AG08396 (cell line): ENCODE data around the gene SLC25A3.
"Not testable (repeated sequence)": the region's sequence is repeated elsewhere in the genome, so short reads cannot be mapped to it uniquely, and the experiment has no call there.

Experiments
- DNase-seq: peaks from one replicate; pipeline ENCODE4 v3.0.0; 2012; ENCODE audit warnings: low spot score, mixed read lengths

Gene SLC25A3

GRCh38 chr12:98595243-98595988 is 1.9 kb downstream of the SLC25A3 start:
- DNase-seq, result peak; percentile 39

DNA sequence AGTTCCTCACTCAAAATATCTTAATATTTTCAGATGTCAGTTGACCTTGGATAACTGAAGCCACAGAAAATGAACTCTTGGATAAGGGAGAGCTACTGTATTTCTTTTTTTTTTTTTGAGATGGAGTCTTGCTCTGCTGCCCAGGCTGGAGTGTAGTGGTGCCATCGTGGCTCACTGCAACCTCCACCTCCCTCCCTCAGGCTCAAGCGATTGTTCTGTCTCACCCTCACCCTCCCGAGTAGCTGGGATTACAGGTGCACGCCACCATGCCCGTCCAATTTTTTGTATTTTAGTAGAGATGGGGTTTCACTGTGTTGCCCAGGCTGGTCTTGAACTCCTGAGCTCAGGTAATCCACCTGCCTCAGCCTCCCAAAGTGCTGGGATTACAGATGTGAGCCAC is 3.8 kb downstream of the SLC25A3 start:
- DNase-seq, result not testable (repeated sequence)

DNA sequence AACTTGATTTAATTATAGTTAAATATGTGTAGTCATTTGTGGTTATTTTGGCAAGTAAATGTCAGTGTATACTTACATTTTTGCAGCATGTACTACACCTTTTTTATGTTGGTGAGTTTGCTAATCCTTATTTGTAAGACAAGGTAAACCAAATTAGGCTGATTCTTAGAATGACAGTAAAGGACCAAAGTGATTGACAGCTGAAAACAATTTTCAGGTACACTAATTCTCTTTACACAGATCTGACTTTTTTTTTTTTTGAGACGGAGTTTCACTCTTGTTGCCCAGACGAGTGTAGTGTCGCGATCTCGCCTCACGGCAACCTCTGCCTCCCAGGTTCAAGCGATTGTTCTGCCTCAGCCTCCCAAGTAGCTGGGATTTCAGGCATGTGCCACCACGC is 8.4 kb downstream of the SLC25A3 start:
- no peak for DNase-seq

DNA sequence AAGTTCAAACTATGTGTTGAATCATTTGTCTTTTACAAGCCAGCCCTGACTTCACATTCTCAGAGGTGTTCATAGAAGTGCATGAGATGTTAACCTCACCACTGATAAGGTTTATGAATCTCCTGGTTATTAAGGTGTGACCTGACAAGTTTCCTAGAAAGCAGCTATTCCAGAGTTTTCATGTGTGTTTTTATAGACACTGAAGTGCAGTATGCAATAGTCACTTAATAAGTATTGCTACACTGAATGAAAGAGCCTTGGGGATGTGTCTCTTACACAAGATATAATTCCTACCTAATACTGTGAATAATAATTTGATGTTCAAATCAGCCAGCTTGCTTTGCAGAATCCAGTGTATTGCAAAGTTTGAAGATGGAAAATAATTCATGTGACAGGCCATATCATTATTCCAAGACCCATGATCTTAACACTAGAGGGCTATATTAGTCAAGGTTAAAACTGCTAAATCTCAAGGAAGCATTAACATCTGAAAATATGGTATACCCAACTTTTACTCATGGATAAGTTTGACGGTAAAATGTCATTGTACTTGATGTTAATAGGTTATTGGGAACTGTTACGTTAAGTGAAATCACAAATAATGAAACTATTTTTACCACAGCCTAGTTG is 13.0 kb downstream of the SLC25A3 start:
- DNase-seq, result no peak

- no peak for DNase-seq
Measured at GRCh38 chr12:98610596-98610995, 17.1 kb downstream of the SLC25A3 start.

GRCh38 chr12:98612696-98613334 is 19.3 kb downstream of the SLC25A3 start:
- no peak for DNase-seq

- DNase-seq, result no peak
Measured at GRCh38 chr12:98618952-98619351, 25.5 kb downstream of the SLC25A3 start.

GRCh38 chr12:98635657-98636323 is 42.3 kb downstream of the SLC25A3 start:
- DNase-seq, result peak; percentile 57

DNA sequence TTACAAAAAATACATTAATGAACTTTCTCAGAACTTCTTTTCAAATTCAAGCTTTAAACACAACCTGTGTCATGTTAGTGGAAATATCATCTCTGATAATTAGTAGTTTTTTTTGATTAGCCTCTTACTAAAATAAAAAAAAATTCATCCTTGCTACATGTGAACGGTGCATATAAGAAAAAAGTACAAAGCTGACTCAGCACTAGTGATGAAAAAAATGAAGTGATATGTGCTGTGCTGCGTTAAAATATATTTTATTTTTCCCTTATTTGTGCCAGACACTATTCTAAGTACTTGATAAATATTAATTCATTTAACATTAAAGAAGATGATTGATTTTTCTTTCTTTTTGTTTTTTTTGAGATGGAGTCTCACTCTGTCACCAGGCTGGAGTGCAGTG is 43.6 kb downstream of the SLC25A3 start:
- no peak for DNase-seq

- DNase-seq, result no peak
Measured at GRCh38 chr12:98638009-98638408, 44.5 kb downstream of the SLC25A3 start.

DNA sequence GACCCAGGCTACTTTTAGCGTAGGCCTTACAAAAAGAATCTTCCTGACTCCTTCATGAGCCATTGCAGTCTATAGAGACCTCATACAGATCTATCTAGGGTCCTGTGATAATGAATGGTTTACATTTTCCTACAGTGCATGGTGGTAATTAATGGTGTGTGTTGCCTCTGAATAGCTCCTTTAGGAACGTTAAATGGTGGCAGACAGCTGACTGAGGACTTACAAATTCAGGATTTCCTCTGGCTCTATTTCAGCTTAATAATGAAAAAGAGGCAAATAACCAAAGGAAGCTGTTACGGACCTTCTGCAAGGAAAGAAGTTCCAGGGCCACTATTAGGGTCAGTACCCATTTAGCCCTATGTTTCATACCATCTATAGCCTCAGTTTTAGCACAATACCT is 46.0 kb downstream of the SLC25A3 start:
- DNase-seq, result no peak

GRCh38 chr12:98642801-98643200 is 49.3 kb downstream of the SLC25A3 start:
- DNase-seq, result not testable (repeated sequence)

GRCh38 chr12:98644433-98644711 is 50.9 kb downstream of the SLC25A3 start:
- no peak for DNase-seq

DNA sequence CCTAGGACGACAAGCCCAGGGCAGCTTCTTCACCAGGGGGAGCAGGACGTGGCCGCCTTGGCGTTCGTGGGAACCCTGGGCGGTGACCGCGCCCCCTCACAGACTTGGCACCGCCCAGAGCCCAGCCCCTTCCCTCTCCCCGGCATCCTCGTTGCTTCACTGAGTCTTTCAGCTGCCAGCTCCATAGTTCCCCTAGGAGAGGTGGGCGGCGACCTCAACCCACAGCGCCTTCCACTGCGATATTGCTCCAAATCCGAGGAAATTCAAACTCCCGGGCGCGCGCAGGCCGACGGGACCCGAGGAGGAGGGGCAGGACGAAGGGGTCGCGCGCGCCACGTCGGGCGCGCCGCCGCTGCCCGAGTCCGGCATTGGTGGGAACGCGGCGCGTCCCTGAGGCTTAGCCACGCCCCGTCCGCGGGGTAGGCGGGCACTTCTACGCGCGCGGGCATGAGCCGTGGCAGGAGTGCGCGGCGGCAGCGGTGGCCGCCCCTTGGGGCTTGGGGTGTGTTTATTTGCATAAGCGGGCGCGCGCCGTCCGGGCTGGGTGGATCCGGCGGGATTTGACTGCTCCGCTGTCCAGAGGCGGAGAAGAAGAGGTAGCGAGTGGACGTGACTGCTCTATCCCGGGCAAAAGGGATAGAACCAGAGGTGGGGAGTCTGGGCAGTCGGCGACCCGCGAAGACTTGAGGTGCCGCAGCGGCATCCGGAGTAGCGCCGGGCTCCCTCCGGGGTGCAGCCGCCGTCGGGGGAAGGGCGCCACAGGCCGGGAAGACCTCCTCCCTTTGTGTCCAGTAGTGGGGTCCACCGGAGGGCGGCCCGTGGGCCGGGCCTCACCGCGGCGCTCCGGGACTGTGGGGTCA is 51.5 kb downstream of the SLC25A3 start, which contains the start of the genes APAF1 and IKBIP:
Gene APAF1, plus strand, starts transcription at position 579 of the 860 bp plus-strand sequence. CDS start 3,070 bp downstream, outside the sequence.
Gene IKBIP, minus strand, starts transcription at position 77 of the 860 bp plus-strand sequence. CDS start 87 bp downstream, outside the sequence.
- peak; percentile 98 for DNase-seq

DNA sequence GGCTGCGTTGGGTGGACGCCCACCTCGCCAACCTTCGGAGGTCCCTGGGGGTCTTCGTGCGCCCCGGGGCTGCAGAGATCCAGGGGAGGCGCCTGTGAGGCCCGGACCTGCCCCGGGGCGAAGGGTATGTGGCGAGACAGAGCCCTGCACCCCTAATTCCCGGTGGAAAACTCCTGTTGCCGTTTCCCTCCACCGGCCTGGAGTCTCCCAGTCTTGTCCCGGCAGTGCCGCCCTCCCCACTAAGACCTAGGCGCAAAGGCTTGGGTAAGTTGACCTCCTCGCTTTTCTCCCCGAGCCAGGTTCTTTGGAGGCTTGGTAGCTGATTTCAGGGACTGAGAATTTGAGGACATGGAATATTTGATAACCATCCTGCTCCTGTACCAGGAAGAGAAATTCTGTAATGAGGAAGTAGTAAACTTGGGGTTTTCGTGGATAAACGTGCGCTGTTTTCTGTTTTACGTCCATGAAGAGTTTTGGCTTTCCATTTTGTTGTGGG is 52.1 kb downstream of the SLC25A3 start:
- peak; percentile 26 for DNase-seq

GRCh38 chr12:98646294-98647090 is 53.0 kb downstream of the SLC25A3 start:
- DNase-seq, result peak; percentile 18

GRCh38 chr12:98651328-98651727 is 57.8 kb downstream of the SLC25A3 start:
- no peak for DNase-seq

DNA sequence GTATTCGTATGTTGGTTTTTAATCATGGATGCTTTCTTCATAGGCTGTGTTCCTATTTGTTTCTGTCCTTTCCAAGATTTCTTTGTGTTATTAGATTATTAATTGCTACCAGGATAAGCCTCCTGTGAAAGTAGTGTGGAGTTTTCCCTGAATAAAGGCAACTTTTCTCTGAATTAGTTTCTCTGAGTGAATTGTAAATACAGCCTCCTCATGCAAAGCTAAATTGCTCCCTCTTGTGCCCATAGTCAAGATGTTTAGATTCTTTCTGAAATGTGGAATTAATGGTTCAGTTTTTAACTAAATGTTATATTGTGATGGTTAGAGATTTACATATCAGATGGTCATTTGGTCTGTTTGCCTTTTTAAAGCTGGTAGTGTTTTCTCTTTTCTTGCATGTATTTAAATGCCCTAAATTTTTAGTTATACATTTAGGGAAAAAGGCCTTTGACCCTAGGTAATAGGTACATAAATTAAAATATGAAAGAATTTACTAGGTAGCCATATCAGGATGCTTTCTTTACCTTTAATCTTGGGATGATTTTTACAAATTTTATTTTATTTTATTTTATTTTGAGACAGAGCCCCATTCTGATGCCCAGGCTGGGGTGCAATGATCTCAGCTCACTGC is 60.5 kb downstream of the SLC25A3 start:
- DNase-seq, result peak; percentile 56
